T-helper 17 cell (primary cell): ENCODE measurements around the gene S100G. TPM values are rescaled to one million over a fixed set of nuclear protein-coding genes. Genes with fewer than 3 reads are reported as not detected.

ENCODE experiments used
- ATAC-seq: fragments of 150-1000 bp; cut with Tn5 transposase; 2 replicates; pipeline ENCODE4 v1.10.0; 2021; ENCODE audit warnings: mild to moderate bottlenecking, moderate library complexity
- DNase-seq, 3 donors: peaks; one replicate each; pipeline versions ENCODE4 v3.0.0 to v3.0.0-alpha.2; 2020 to 2021
- H3K9me3 ChIP-seq: one replicate; pipeline ENCODE4 v1.7.0; 2013; ENCODE audit warnings: low read length, mild to moderate bottlenecking; ENCODE audit not compliant: control insufficient read depth, poor library complexity, severe bottlenecking
- H3K27ac Mint-ChIP-seq: one replicate; pipeline ENCODE4 v1.8.0; 2022; ENCODE audit warnings: mild to moderate bottlenecking, moderate library complexity, mixed read lengths
- H3K27me3 Mint-ChIP-seq: one replicate; pipeline ENCODE4 v1.8.0; 2022; ENCODE audit warnings: mixed read lengths
- H3K36me3 Mint-ChIP-seq: one replicate; pipeline ENCODE4 v1.8.0; 2022; ENCODE audit warnings: low read depth, mixed read lengths
- H3K4me1 Mint-ChIP-seq: one replicate; pipeline ENCODE4 v1.8.0; 2022; ENCODE audit warnings: mild to moderate bottlenecking, mixed read lengths
- H3K4me3 Mint-ChIP-seq: one replicate; pipeline ENCODE4 v1.8.0; 2022; ENCODE audit warnings: mild to moderate bottlenecking, moderate library complexity, mixed read lengths
- total RNA-seq, 4 donors: library from RNA in 2 of 4; stranded (reverse) in 2 of 4; gene quantifications; one replicate each; pipeline ENCODE4 v1.2.3 and lab custom pipeline; 2022 to 2026

The S100G gene
- total RNA-seq, 2 donors from 2014 or later = not detected

GRCh38 chrX:16658284-16658683, 8.3 kb downstream of the S100G start:
- Mint-ChIP-seq H3K4me3 (no peak overlapping the region), H3K27ac (no peak overlapping the region), H3K27me3 (no peaks in the 10 kb centered on the region), H3K4me1 (peaks cover 3% of the 10 kb centered on the region), H3K36me3 (no peaks in the 10 kb centered on the region)
- no peak for DNase-seq
- H3K9me3 ChIP-seq = no peaks in the 10 kb centered on the region
- ATAC-seq = no peak

- Mint-ChIP-seq H3K4me3 (no peak overlapping the region), H3K4me1 (peaks cover 4% of the 10 kb centered on the region), H3K27ac (no peak overlapping the region), H3K27me3 (no peaks in the 10 kb centered on the region), H3K36me3 (no peaks in the 10 kb centered on the region)
- DNase-seq (no peak), ATAC-seq (no peak)
- no peaks in the 10 kb centered on the region for H3K9me3 ChIP-seq
Observed at GRCh38 chrX:16659321-16659720, 9.4 kb downstream of the S100G start.

- H3K9me3 ChIP-seq = no peaks in the 10 kb centered on the region
- no peak for DNase-seq
- H3K4me3 Mint-ChIP-seq = no peak overlapping the region
- peaks cover 2% of the 10 kb centered on the region for H3K4me1 Mint-ChIP-seq
- H3K27ac Mint-ChIP-seq = no peak overlapping the region
- no peaks in the 10 kb centered on the region for H3K36me3 Mint-ChIP-seq
- ATAC-seq = no peak
- no peaks in the 10 kb centered on the region for H3K27me3 Mint-ChIP-seq
Observed at GRCh38 chrX:16661495-16661894, 11.5 kb downstream of the S100G start.

- Mint-ChIP-seq H3K27ac (no peak overlapping the region), H3K27me3 (no peaks in the 10 kb centered on the region), H3K4me1 (peaks cover 2% of the 10 kb centered on the region), H3K4me3 (no peak overlapping the region), H3K36me3 (no peaks in the 10 kb centered on the region)
- no peak for ATAC-seq
- DNase-seq = no peak
- H3K9me3 ChIP-seq = no peaks in the 10 kb centered on the region
Observed at GRCh38 chrX:16662402-16662801, 12.4 kb downstream of the S100G start.

GRCh38 chrX:16664074-16664473, 14.1 kb downstream of the S100G start:
- H3K27me3 Mint-ChIP-seq = no peaks in the 10 kb centered on the region
- H3K27ac Mint-ChIP-seq = no peak overlapping the region
- H3K4me3 Mint-ChIP-seq = no peak overlapping the region
- ATAC-seq = no peak
- no peaks in the 10 kb centered on the region for H3K36me3 Mint-ChIP-seq
- peaks cover 2% of the 10 kb centered on the region for H3K4me1 Mint-ChIP-seq
- DNase-seq = no peak
- H3K9me3 ChIP-seq = no peaks in the 10 kb centered on the region

- no peak overlapping the region for H3K27ac Mint-ChIP-seq
- H3K4me3 Mint-ChIP-seq = no peak overlapping the region
- ATAC-seq (no peak), DNase-seq (no peak)
- H3K4me1 Mint-ChIP-seq = peaks cover 2% of the 10 kb centered on the region
- H3K27me3 Mint-ChIP-seq = no peaks in the 10 kb centered on the region
- no peaks in the 10 kb centered on the region for H3K36me3 Mint-ChIP-seq
- no peaks in the 10 kb centered on the region for H3K9me3 ChIP-seq
Observed at GRCh38 chrX:16664626-16665025, 14.7 kb downstream of the S100G start.

- H3K9me3 ChIP-seq = no peaks in the 10 kb centered on the region
- H3K27me3 Mint-ChIP-seq = no peaks in the 10 kb centered on the region
- DNase-seq (no peak), ATAC-seq (no peak)
- H3K27ac Mint-ChIP-seq = no peak overlapping the region
- no peak overlapping the region for H3K4me3 Mint-ChIP-seq
- no peaks in the 10 kb centered on the region for H3K36me3 Mint-ChIP-seq
- peaks cover 2% of the 10 kb centered on the region for H3K4me1 Mint-ChIP-seq
Observed at GRCh38 chrX:16665089-16665488, 15.1 kb downstream of the S100G start.

- Mint-ChIP-seq H3K4me3 (no peak overlapping the region), H3K27me3 (no peaks in the 10 kb centered on the region), H3K27ac (no peak overlapping the region), H3K36me3 (no peaks in the 10 kb centered on the region), H3K4me1 (peaks cover 2% of the 10 kb centered on the region)
- ATAC-seq (no peak), DNase-seq (no peak)
- no peaks in the 10 kb centered on the region for H3K9me3 ChIP-seq
Observed at GRCh38 chrX:16666541-16666940, 16.6 kb downstream of the S100G start.

GRCh38 chrX:16671005-16671404, 21.0 kb downstream of the S100G start:
- no peak for DNase-seq
- no peaks in the 10 kb centered on the region for H3K9me3 ChIP-seq
- no peak overlapping the region for H3K4me3 Mint-ChIP-seq
- no peaks in the 10 kb centered on the region for H3K36me3 Mint-ChIP-seq
- H3K27ac Mint-ChIP-seq = no peak overlapping the region
- H3K4me1 Mint-ChIP-seq = no peaks in the 10 kb centered on the region
- no peaks in the 10 kb centered on the region for H3K27me3 Mint-ChIP-seq
- no peak for ATAC-seq

GRCh38 chrX:16678689-16679088, 28.7 kb downstream of the S100G start:
- ATAC-seq = no peak
- H3K4me3 Mint-ChIP-seq = no peak overlapping the region
- no peaks in the 10 kb centered on the region for H3K9me3 ChIP-seq
- peaks cover 5% of the 10 kb centered on the region for H3K36me3 Mint-ChIP-seq
- H3K27ac Mint-ChIP-seq = no peak overlapping the region
- DNase-seq = no peak
- H3K27me3 Mint-ChIP-seq = no peaks in the 10 kb centered on the region
- H3K4me1 Mint-ChIP-seq = no peaks in the 10 kb centered on the region

- H3K4me3 Mint-ChIP-seq = no peak overlapping the region
- no peak overlapping the region for H3K27ac Mint-ChIP-seq
- no peak for ATAC-seq
- H3K27me3 Mint-ChIP-seq = no peaks in the 10 kb centered on the region
- H3K36me3 Mint-ChIP-seq = peaks cover 5% of the 10 kb centered on the region
- H3K9me3 ChIP-seq = no peaks in the 10 kb centered on the region
- DNase-seq = no peak
- H3K4me1 Mint-ChIP-seq = no peaks in the 10 kb centered on the region
Observed at GRCh38 chrX:16683007-16683664, 33.2 kb downstream of the S100G start.

GRCh38 chrX:16687514-16687913, 37.6 kb downstream of the S100G start:
- no peaks in the 10 kb centered on the region for H3K4me1 Mint-ChIP-seq

GRCh38 chrX:16695079-16695676, 45.2 kb downstream of the S100G start:
- no peaks in the 10 kb centered on the region for H3K4me1 Mint-ChIP-seq
- no peak overlapping the region for H3K27ac Mint-ChIP-seq
- H3K4me3 Mint-ChIP-seq = no peak overlapping the region
- DNase-seq = peak; percentile 23 to 28 (median 26)
- no peaks in the 10 kb centered on the region for H3K9me3 ChIP-seq
- no peaks in the 10 kb centered on the region for H3K27me3 Mint-ChIP-seq
- H3K36me3 Mint-ChIP-seq = peaks cover 3% of the 10 kb centered on the region
- ATAC-seq = peak; percentile 81

More at GRCh38 chrX:16687514-16687913, 37.6 kb downstream of the S100G start:
- H3K4me3 Mint-ChIP-seq = no peak overlapping the region
- H3K27ac Mint-ChIP-seq = no peak overlapping the region
- DNase-seq (no peak), ATAC-seq (no peak)
- H3K36me3 Mint-ChIP-seq = peaks cover 3% of the 10 kb centered on the region
- H3K27me3 Mint-ChIP-seq = no peaks in the 10 kb centered on the region
- H3K9me3 ChIP-seq = no peaks in the 10 kb centered on the region

GRCh38 chrX:16696956-16697355, 47.0 kb downstream of the S100G start:
- Mint-ChIP-seq H3K4me3 (no peak overlapping the region), H3K27ac (no peak overlapping the region), H3K4me1 (no peaks in the 10 kb centered on the region), H3K27me3 (no peaks in the 10 kb centered on the region), H3K36me3 (no peaks in the 10 kb centered on the region)
- DNase-seq (no peak), ATAC-seq (no peak)
- H3K9me3 ChIP-seq = no peaks in the 10 kb centered on the region
